OCI-LY3 (cell line): ENCODE results near the gene PPP6R3.

Experiments used
- EZH2phosphoT487 ChIP-seq: fragments of 200-600 bp; shearing (Covaris generic); IDR thresholded peaks from 2 replicates; pipeline ENCODE4 v1.6.1; 2018; ENCODE audit warnings: antibody characterized with exemption, mixed run types, low read depth
- TF ChIP-seq, protein P1 (sequence below): fragments of 200-600, 300-600 bp; sonication (generic); IDR thresholded peaks from 2 replicates; pipeline ENCODE4 v1.5.1; 2014; ENCODE audit warnings: antibody characterized with exemption, low read length, low read depth

DNA sequence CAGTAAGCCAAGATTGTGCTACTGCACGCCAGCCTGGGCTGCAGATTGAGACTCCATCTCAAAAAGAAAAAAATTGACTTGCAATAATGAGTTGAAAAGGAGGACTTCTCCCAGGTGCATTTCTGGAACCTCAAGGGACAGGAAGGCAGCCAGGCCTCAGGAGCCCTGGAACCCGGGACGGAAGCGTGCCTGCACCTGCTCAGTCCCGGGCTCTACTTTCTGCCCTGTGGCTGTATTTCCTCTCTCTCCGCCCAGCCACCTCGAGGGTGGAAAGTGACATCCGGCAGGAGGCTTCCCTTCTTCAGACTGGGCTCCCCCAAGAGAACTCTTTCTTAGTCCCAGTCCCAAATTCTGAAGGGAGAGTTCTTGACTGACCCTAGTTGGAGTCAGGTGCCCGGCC is 203.6 kb downstream of the PPP6R3 start:
- TF ChIP-seq, protein P1, sequence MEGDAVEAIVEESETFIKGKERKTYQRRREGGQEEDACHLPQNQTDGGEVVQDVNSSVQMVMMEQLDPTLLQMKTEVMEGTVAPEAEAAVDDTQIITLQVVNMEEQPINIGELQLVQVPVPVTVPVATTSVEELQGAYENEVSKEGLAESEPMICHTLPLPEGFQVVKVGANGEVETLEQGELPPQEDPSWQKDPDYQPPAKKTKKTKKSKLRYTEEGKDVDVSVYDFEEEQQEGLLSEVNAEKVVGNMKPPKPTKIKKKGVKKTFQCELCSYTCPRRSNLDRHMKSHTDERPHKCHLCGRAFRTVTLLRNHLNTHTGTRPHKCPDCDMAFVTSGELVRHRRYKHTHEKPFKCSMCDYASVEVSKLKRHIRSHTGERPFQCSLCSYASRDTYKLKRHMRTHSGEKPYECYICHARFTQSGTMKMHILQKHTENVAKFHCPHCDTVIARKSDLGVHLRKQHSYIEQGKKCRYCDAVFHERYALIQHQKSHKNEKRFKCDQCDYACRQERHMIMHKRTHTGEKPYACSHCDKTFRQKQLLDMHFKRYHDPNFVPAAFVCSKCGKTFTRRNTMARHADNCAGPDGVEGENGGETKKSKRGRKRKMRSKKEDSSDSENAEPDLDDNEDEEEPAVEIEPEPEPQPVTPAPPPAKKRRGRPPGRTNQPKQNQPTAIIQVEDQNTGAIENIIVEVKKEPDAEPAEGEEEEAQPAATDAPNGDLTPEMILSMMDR: no peak
- TF ChIP-seq EZH2phosphoT487: no peak
